Measurements from ENCODE around the gene E2F4. TPM values are rescaled to one million over a fixed set of nuclear protein-coding genes. Genes with fewer than 3 reads are reported as not detected.

E2F4 gene
- total RNA-seq, 1 experiment from 2014 or later = 75.9 TPM

DNA sequence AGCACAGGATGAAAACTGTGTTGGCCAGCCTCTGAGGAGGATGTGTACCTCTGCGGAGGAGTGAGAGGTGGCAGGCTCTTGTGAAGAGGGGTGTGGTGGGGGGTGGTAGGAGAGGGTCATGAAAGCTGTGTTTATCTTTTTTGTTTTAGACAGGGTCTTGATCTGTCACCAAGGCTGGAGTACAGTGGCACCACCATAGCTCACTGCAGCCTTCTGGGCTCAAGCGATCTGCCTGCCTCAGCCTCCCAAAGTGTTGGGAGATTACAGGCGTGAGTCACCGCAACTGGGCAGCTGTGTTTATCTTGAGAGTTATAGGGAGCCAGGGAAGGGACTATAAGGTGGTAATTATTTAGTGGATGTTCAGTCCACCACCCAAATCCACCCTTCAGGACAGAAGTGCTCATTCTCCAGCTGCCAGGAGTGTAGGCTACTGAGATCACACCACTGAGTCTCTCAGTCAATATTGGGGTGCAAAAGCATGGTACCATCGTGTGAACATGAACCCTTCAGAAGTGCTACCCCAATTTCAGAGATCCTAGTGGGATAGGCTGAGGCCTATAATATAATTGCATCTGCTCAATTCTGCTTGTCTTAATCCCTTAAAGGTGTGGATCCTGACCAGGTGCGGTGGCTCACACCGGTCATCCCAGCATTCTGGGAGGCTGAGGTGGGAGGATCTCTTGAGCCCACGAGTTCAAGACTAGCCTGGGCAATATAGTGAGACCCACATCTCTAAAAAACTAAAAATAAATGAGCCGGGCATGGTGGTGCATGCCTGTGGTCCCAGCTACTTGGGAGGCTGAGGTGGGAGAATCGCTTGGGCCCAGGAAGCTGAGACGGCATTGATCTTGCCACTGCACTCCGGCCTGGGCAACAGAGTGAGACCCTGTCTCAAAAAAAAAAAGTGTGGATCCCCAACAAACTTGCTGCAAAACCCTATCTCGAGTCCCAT lies 1.2 kb upstream of the E2F4 start:
- peak; percentile 56 for DNase-seq (ENCODE audit: low read depth)

DNA sequence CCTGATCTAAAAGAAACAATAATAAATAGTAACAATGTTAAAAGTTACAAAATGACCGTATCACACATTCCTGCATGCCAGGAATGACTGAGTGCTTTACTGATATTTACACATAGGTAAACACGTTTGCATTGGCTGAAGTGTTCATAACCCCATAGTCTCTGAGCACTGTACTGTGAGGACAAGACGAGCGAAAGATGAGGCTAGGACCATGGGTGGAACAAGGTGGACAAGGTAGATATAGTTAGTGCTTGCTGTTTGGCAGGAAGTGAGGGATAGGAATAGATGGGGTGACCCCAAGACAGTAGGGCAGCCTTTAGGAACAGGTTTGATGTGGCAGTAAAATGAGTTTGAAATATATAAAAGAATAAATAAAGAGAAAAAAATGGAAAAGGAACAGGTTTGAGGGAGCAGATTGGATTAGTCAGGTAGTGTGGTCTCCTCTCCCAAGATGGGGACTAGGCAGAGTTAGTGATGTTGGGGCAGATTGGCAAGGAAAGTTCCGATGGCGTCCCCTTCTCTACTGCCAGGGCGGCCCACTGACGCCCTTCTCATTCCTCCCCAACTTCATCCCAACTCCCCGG lies 452 bp upstream of the E2F4 start:
- no peak for DNase-seq (ENCODE audit: low read depth)

DNA sequence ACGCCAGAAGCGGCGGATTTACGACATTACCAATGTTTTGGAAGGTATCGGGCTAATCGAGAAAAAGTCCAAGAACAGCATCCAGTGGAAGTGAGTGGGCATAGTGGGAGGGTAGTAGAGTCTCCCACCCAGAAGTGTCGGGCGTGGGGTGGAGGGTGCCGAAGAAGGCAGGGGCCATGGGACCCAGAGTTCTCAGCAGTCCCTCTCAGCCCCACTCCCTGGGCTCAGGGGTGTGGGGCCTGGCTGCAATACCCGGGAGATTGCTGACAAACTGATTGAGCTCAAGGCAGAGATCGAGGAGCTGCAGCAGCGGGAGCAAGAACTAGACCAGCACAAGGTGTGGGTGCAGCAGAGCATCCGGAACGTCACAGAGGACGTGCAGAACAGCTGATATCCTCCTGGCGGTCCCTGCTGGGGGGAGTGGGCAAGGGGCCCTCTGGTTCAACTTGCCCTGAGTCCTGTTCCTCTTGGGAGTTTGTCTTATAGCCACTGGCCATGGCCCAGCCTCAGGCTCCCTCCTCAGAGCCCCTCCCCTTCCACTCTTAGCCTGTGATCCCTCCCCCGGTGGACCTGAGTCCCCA lies 916 bp downstream of the E2F4 start:
- DNase-seq (ENCODE audit: low read depth) = no peak

DNA sequence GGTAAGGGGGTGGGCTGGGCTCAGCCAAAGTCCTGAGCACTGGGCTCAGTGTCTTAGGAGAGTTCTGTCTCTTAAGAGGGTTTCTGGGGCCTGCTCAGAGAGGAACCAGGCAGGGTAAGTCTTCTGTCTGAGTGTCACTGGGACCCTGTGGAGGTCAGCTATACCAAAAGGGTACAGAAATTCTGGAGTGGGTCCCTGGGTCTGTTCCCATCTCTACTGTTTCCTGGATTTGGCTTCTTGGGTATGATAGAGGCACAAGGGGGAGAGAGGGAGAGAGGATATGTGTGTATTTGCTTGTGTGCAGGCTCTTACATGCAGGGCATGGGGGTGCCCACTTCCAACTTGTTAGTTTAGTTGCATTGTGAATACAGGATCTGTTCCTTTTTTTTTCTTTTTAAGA lies 1.6 kb downstream of the E2F4 start:
- no peak for DNase-seq (ENCODE audit: low read depth)

DNA sequence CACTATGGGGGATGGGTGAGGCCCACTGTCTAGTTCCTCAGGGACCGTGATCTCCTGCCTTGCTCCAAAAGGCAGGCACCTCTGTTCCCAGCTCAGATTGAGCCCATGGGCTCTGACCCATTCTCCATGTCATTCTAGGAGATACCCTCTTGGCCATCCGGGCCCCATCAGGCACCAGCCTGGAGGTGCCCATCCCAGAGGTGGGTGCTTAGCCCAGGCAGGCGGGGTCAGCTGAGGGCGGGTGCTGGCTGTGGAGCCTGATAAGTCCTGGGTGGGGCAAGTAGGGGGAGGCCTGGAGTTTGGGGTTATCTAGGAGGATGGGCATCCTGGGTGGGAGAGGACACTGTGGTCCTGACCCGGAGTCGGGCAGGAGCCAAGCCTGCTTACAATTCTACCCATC lies 2.3 kb downstream of the E2F4 start:
- DNase-seq (ENCODE audit: low read depth) = no peak

DNA sequence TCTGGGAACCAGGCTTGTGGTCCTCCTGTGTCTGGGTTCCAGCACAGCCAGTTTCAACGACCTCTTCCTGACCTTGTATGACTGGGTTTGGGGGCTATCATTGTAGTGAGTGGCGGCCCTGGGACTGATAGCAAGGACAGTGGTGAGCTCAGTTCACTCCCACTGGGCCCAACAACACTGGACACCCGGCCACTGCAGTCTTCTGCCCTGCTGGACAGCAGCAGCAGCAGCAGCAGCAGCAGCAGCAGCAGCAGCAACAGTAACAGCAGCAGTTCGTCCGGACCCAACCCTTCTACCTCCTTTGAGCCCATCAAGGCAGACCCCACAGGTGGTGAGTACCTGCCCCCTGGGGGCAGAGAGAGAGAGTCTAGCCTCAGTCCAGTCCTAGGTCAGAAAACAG lies 3.7 kb downstream of the E2F4 start:
- no peak for DNase-seq (ENCODE audit: low read depth)

DNA sequence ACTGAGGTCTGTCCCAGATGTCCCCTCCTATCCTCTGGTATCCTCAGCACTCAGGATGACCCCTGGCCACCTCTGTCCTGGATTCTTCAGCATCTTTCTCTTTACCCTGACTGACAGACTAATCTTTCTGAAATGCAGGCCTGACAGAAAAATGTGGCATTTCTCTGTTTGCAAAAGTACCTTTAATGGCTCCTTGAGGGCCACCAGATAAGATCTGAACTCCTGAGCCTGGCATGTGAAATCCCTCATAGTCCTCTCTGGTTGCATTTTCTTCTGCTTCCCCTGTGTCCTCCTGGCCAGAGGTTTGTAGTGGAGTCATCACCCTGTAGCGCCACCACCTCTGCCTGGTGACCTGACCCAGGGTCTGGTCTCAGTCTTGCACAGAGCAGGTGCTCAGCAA lies 4.9 kb downstream of the E2F4 start:
- DNase-seq (ENCODE audit: low read depth) = no peak

DNA sequence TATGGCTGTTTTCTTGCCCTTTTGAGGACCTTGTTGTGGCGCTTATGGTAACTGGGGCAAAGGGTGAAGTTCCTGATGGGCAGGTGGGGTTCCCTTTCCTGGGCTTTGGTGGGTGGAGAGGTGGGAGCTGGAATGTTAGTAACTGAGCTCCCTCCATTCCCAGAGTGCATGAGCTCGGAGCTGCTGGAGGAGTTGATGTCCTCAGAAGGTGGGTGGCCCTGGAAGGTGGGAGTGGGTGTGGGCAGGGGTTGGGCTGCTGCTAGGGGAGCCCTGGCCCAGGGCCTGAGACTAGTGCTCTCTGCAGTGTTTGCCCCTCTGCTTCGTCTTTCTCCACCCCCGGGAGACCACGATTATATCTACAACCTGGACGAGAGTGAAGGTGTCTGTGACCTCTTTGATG lies 5.7 kb downstream of the E2F4 start:
- no peak for DNase-seq (ENCODE audit: low read depth)

DNA sequence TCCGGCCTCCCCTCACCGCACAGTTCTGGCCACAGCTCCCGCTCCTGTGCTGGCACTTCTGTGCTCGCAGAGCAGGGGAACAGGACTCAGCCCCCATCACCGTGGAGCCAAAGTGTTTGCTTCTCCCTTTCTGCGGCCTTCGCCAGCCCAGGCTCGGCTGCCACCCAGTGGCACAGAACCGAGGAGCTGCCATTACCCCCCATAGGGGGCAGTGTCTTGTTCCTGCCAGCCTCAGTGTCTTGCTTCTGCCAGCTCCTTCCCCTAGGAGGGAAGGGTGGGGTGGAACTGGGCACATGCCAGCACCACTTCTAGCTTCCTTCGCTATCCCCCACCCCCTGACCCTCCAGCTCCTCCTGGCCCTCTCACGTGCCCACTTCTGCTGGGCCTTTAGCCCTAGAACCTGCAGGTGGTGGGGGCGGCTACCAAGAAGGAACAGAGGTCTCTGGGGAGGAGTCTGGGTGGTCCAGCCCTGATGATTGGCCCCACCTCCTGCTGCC lies 6.3 kb downstream of the E2F4 start:
- DNase-seq (ENCODE audit: low read depth) = no peak

DNA sequence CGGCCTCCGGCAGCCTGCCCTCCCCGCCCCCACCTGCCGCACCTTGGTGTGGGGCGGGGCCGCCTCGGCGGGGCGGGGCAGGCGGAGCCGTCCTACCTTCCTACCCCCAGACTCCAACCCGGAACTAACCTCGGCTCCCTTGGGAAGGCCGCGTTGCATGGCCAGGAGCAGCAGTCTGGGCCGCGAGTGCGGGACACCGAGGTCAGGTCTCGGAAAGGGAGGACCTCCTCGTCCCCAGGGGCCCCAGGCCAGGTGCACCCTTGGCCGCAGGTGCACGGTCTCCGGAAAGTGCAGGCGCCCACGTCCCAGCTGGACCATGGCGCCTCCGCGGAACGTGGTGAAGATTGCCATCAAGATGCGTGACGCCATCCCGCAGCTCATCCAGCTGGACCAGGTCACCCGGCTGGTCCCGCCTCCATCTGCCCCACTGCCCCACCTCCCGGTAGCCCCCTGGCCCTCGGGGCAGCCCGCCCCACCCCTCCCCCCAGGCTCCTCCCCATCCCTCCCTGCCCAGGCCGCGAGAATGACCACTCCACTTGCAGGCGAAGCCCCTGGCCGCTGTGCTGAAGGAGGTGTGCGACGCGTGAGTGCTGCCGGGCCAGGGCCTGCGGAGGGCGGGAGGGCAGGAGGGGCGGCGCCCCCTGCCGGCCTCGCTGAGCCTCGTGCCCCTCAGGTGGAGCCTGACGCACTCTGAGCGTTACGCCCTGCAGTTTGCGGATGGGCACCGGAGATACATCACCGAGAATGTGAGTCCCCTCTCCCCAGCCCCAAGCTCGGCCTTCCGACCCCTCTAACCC lies 7.3 kb downstream of the E2F4 start, which contains the start of gene ELMO3:
TSS of gene ELMO3 (plus strand) at position 121 of the 797 bp plus-strand sequence. CDS start at position 317, 196 bp downstream.
- DNase-seq (ENCODE audit: low read depth) = no peak

DNA sequence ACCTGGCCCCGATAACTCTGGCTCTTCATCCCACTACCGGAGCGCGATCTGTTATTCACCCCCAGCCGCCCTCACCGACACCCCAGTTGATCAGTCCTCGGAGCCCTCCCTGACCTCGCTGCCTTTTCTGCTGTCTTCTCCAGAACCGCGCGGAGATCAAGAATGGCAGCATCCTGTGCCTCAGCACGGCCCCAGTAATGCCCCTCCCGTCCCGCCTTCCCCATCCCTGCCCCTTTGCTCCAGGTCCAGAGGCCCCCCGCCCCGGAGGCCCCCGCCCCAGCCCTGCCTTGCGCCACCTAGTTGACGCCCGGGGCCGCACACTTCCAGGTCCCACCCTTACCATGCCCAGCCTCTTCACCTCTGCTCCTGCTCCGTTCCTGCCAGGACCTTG lies 7.8 kb downstream of the E2F4 start:
- no peak for DNase-seq (ENCODE audit: low read depth)

DNA sequence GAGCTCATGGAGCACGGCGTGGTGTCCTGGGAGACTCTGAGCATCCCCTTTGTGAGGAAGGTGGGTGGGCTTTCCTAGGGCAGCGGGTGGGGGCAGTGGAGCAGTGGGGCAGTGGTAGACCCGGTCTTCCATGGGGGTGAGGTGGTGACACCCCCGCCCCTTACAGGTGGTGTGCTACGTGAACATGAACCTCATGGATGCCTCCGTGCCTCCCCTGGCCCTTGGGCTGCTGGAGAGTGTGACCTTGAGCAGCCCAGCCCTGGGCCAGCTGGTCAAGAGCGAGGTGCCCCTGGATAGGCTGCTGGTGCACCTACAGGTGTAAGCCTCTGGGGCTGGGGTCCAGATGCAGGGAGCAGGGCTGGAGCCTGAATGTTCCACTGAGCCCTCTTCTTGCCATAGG lies 8.5 kb downstream of the E2F4 start:
- no peak for DNase-seq (ENCODE audit: low read depth)

DNA sequence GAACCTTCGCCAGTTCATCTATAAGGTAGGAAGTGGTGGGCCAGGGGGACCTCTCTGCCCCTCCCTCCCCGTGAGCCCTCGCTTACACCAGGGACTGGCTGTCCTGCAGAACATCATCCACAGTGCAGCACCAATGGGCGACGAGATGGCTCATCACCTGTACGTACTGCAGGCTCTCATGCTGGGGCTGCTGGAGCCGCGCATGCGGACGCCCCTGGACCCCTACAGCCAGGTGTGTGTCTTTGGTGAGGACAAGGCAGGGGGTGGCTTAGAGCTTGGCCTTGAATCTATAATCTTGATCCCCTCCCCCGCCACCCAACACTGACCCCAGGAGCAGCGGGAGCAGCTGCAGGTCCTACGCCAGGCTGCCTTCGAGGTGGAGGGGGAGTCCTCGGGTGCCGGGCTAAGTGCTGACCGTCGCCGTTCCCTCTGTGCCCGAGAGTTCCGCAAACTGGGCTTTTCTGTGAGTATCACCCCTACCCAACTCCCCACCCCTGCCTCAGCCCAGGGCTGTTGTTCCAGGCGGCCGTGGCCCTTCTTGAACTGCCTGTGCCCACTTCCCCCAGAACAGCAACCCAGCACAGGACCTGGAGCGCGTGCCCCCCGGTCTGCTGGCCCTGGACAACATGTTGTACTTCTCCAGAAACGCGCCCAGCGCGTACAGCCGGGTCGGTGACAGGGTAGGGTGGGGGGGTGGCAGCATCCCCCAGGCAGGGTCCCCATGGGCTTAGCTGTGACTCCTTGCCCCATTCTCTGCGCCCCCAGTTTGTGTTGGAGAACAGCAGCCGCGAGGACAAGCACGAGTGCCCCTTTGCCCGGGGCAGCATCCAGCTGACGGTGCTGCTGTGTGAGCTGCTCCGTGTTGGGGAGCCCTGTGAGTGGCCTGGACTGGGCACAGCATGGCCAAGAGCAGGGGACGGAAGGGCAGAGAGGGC lies 9.7 kb downstream of the E2F4 start:
- no peak for DNase-seq (ENCODE audit: low read depth)

DNA sequence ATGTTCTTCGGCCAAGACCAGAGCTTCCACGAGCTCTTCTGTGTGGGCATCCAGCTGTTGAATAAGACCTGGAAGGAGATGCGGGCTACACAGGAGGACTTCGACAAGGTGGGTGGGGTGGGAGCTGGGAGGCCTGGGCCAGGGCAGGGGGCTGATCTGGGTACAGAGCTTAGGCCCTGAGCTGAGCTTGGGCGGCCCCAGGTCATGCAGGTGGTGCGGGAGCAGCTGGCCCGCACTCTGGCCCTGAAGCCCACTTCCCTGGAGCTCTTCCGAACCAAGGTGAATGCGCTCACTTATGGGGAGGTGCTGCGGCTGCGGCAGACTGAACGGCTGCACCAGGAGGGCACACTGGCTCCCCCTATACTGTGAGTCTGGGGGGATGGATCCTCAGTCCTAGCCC lies 10.5 kb downstream of the E2F4 start:
- no peak for DNase-seq (ENCODE audit: low read depth)

DNA sequence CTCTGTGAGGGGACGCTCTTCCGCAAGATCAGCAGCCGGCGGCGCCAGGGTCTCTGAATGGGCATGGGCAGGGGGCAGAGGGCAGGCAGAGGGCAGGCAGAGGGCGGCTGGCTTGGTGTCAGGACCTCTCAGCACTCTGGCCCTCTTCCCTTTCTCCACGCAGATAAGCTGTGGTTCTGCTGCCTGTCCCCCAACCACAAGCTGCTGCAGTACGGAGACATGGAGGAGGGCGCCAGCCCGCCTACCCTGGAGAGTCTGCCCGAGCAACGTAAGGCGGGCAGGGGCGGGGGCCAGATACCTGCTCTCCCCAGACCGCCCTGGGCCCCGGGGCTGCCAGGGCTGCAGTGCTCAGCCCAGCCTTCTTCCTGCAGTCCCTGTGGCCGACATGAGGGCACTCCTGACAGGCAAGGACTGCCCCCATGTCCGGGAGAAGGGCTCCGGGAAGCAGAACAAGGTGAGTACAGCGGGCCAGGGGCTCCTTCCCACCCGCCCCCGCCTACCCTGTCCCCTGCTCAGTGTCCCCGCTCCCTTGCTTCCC lies 11.1 kb downstream of the E2F4 start:
- DNase-seq (ENCODE audit: low read depth) = no peak

DNA sequence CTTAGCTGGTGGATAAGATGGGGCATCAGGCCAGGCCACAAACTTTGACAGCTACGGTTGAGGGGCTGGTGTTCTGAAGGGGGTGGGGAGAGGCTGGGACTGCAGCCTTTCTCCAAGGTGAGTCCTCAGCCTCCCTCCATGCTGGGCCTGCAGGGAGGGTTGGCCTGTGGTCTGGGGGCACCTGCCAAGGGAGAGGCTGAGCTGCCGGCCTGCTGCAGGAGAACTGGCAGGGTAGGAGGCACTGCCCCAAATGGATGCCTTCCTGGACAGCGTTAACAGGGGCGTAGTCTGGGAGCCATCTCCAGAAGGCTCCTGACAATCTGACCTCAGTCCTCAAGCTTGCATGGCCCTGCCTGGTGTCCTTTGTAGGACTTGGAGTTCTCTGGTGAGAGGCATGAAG lies 12.1 kb downstream of the E2F4 start:
- DNase-seq (ENCODE audit: low read depth) = no peak

DNA sequence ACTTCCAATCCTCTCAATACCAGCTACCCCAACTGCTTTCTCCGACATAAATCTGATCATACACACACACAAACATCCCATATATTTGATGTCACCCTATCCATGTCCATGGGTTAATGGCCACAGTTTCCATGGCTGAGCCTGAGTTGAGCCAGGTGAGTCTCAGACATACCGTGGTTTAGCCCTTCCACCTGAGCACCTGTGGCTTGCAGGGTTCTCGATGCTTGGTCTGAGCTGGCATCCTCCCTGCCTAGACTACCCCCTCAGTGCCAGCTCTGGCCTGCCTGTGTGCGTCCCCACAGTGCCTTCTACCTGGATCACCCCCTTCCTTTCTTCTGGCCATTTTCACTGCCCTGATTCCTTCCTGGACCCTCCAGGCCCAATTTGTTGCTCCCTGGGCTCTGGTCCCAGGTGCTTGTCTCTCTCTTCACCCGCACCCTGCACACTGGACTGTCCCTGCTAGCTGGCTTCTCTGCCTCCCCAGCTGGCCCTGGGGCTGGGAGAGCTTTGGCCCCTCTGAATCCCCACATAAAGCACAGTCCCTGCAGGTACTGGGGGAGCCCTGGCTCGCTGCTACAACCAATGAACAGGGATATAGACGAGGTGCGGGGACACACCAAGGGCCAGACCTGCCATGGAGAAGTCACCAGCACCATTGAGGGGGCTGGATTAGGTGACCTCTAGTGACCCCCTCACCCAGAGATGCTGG lies 14.3 kb downstream of the E2F4 start:
- no peak for DNase-seq (ENCODE audit: low read depth)

DNA sequence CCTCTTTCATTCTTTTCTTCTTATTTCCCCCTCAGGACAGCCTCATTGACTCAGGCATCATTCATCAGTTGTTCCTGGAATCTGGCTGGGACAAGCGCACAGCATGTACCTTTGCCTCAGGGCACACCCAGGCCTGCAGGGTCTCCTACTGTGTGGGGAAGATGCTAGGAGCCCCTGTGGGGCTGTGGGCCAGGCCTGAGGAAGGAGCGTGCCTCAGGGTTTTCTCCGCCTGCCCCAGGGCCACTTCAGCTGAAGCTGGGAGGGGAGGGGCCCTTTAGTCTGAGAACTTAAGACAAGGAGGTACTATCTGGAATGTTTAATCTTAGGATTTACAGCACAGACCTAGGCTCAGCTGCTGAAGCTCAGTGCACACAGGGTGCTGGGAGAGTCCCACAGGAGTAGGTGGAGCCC lies 14.9 kb downstream of the E2F4 start:
- peak; percentile 24 for DNase-seq (ENCODE audit: low read depth)

DNA sequence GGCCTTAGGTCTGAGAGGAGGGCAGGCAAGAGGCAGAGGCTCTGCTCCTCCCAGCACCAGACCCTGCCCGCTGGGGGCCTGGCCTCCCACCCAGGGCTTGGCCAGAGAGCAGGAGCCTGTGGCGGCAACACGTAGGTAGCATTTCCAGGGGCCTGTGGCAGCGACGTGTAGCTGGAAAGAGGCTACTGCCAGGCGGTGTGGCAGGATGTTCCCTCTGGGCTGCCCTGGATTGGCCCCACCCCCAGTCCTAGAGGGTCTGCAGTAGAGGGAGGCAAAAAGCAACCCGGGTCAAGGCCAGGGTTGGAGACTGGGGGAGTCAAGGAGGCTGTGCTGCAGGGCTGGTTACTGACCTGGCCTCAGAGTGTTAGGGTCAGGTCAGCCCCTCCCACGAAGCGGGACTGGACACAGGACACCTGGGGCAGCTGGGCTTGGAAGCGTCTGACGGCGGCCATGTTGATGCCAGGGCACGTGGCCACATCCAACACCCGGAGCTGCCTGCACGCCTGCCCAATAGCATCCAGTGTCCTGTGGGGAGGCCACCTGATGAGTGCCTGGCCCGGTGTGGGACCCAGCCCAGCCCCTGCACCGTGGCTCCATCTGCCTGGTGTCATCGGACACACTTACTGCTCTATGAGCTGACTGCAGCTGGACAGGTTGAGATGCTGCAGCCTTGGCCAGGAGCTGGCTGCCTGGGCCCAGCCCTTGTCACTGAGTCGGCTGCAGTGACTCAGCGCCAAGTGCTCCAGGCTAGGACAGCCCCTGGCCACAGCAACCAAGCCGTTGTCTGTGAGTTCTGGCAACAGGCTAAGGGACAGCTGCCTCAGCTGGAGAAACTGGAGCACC lies 15.5 kb downstream of the E2F4 start:
- DNase-seq (ENCODE audit: low read depth) = peak; percentile 86
